T-cell (primary cell): Measurements from ENCODE around the gene TUBGCP3. TPM values are rescaled to one million over a fixed set of nuclear protein-coding genes. Genes with fewer than 3 reads are reported as not detected.

ENCODE experiments used
- ATAC-seq, 4 experiments: fragments of 200-7000 bp in 3 of 4; fragments of 150-1000 bp in 1 of 4; cut with Tn5 transposase; replicated peaks in 1 of 4; 1 replicate in 3 of 4; 2 replicates in 1 of 4; pipeline ENCODE4 v1.10.0; 2021; ENCODE audit warnings: moderate library complexity in 3 of 4, mild to moderate bottlenecking in 2 of 4, moderate number of reproducible peaks in 1 of 4
- CTCF ChIA-PET, 2 donors: fragments of 300-600 bp; sonication (Branson Sonifier 250); formaldehyde crosslinking; loops; one replicate each; lab custom pipeline; 2022; ENCODE audit warnings: antibody characterized with exemption in 2 of 2; lab: Charles Lee
- POLR2A ChIA-PET, 2 donors: fragments of 300-600 bp; sonication (Branson Sonifier 250); formaldehyde crosslinking; loops; one replicate each; lab custom pipeline; 2022; ENCODE audit warnings: antibody characterized with exemption in 2 of 2; lab: Charles Lee
- DNase-seq, 35 experiments: peaks; one replicate each; pipeline versions ENCODE4 v3.0.0 to v3.0.0-alpha.2; 2013 to 2023
- H3K27ac ChIP-seq: one replicate; pipeline ENCODE4 v1.5.1; 2013; ENCODE audit warnings: low read length
- H3K27me3 ChIP-seq, 2 experiments: replicated peaks in 1 of 2; 1 replicate in 1 of 2; 2 replicates in 1 of 2; pipeline versions ENCODE4 v1.6.1 to v1.7.0; 2013; ENCODE audit warnings: low read length in 1 of 2, mixed read lengths in 1 of 2; ENCODE audit not compliant: control insufficient read depth in 2 of 2, insufficient read depth in 2 of 2; ENCODE audit errors: extremely low read depth in 1 of 2
- H3K36me3 ChIP-seq, 2 donors: 1 replicate in 1 of 2; 2 replicates in 1 of 2; pipeline versions ENCODE4 v1.6.1 to v1.7.0; 2013; ENCODE audit warnings: low read length in 1 of 2; ENCODE audit not compliant: control insufficient read depth in 2 of 2, insufficient read depth in 1 of 2; ENCODE audit errors: extremely low read depth in 1 of 2
- H3K4me1 ChIP-seq, 2 experiments: 1 replicate in 1 of 2; 2 replicates in 1 of 2; pipeline versions ENCODE4 v1.6.1 to v1.7.0; 2013; ENCODE audit warnings: low read length in 2 of 2, mixed read lengths in 1 of 2; ENCODE audit not compliant: insufficient read depth in 2 of 2, control insufficient read depth in 1 of 2; ENCODE audit errors: extremely low read depth in 1 of 2
- H3K4me3 ChIP-seq, 2 donors: 1 replicate in 1 of 2; 2 replicates in 1 of 2; pipeline versions ENCODE4 v1.5.1 to v1.7.0; 2013; ENCODE audit warnings: mild to moderate bottlenecking in 2 of 2, low read length in 1 of 2, moderate library complexity in 1 of 2; ENCODE audit not compliant: control insufficient read depth in 1 of 2; ENCODE audit errors: extremely low read depth in 1 of 2
- H3K9me3 ChIP-seq: 2 replicates; pipeline ENCODE4 v1.7.0; 2013
- H3K27ac Mint-ChIP-seq, 2 donors: one replicate each; pipeline ENCODE4 v1.8.0; 2020 to 2021; ENCODE audit warnings: mild to moderate bottlenecking in 2 of 2, mixed read lengths in 2 of 2
- H3K27me3 Mint-ChIP-seq, 2 donors: one replicate each; pipeline ENCODE4 v1.8.0; 2021 to 2022; ENCODE audit warnings: mixed read lengths in 2 of 2
- H3K36me3 Mint-ChIP-seq: one replicate; pipeline ENCODE4 v1.8.0; 2021; ENCODE audit warnings: mixed read lengths
- H3K4me1 Mint-ChIP-seq, 3 donors: one replicate each; pipeline ENCODE4 v1.8.0; 2020 to 2022; ENCODE audit warnings: mixed read lengths in 3 of 3, mild to moderate bottlenecking in 1 of 3
- H3K4me3 Mint-ChIP-seq, 3 donors: one replicate each; pipeline ENCODE4 v1.8.0; 2020 to 2022; ENCODE audit warnings: mild to moderate bottlenecking in 3 of 3, mixed read lengths in 3 of 3, moderate library complexity in 3 of 3
- H3K9me3 Mint-ChIP-seq, 3 donors: one replicate each; pipeline ENCODE4 v1.8.0; 2020 to 2022; ENCODE audit warnings: mixed read lengths in 3 of 3
- WGBS: methylation state at CpG from one replicate; pipeline ENCODE4 v1.1.5; 2013; ENCODE audit warnings: missing lambda C conversion rate; ENCODE audit not compliant: insufficient coverage; 5-methylcytosine and 5-hydroxymethylcytosine counted together
- total RNA-seq, 35 experiments: library from RNA in 6 of 35; stranded (reverse) in 6 of 35; fragments of 120-200 nt in 1 of 35; gene quantifications; one replicate each; pipeline versions ENCODE4 v1.2.1 to v1.2.4 and lab custom pipeline; 2013 to 2026

Gene TUBGCP3
- total RNA-seq, 5 donors from 2014 or later (not counting 1 experiment from before 2014, with no cell fraction given): 36.2 to 47.2 (median 44.7) TPM

DNA sequence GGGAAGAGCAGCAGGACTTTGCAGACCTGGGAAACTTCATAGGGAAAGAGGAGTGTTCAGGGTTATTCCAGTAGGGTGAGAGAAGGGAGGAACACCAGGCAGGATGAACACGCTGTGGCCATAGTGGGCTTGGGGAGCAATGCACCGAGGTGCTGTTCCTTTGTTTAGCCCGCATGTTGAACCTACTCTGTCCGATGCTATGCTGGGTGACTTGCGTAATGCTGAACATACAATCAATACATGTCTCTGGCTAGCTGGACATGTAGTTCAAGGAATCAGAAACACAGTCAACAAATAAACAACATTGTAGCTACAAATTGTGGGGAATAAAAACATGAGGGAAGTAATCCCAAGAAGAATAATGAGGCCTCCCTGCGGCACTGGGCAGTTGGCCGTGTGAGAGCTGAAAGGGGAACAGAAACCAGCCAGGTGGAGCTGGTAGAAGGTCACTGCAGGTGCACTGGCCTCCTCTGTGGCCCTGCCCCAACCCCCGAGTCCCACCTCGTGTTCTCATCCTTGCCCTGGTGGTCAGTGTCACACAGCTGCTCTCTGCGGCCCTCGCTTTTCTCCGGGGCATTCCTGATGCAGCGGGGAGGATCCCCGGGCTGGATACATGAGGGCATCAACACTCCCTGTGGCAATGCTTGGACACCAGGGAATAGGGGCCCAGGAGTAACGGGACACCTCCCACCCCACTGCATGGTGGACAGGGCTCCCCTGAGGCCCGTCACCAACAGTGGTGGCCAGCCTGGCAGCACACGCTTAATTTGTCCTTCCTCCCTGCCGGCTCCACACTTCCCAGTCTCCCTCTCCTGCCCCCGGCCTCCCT lies 36.9 kb upstream of the TUBGCP3 start:
- ATAC-seq (no peak), DNase-seq (no peak)
- H3K27me3 Mint-ChIP-seq: peaks cover 7 to 25% of the 10 kb centered on the region in 2 donors
- no peaks in the 10 kb centered on the region for H3K4me1 ChIP-seq
- 82% methylated on average over 15 of the region's 19 CpGs for WGBS
- H3K4me1 Mint-ChIP-seq: no peaks in the 10 kb centered on the region
- POLR2A ChIA-PET: no interaction called here
- peaks cover 0 to 36% of the 10 kb centered on the region in 2 experiments for H3K27me3 ChIP-seq
- H3K4me3 Mint-ChIP-seq: no peak overlapping the region
- H3K27ac ChIP-seq: no peak overlapping the region
- no peaks in the 10 kb centered on the region for H3K9me3 ChIP-seq
- H3K36me3 ChIP-seq: no peaks in the 10 kb centered on the region
- no peak overlapping the region for H3K4me3 ChIP-seq
- H3K9me3 Mint-ChIP-seq: no peaks in the 10 kb centered on the region
- H3K36me3 Mint-ChIP-seq: no peaks in the 10 kb centered on the region
- no peak overlapping the region for H3K27ac Mint-ChIP-seq
- CTCF ChIA-PET: no interaction called here

DNA sequence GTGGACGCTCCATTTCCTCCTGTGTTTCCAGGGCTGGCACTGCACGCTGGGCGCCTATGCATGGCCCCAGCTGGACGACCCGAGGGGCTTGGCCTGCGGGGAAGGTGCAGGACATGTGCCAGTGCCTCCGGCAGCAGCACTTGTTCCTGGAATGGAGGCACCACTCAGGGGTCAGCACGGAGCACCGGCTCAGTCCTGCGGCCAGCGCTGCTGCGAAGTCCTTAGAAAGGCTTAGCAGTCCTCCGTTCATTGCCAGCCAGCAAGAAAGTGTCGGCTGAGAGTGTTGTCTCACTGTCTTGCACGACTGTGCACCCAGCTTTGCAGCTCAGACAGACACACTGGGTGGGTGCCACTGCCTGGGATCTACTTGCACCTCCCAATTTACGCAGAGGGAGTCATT lies 36.1 kb upstream of the TUBGCP3 start:
- DNase-seq (no peak), ATAC-seq (no peak)
- peaks cover 7 to 25% of the 10 kb centered on the region in 2 donors for H3K27me3 Mint-ChIP-seq
- CTCF ChIA-PET: no interaction called here
- H3K36me3 Mint-ChIP-seq: no peaks in the 10 kb centered on the region
- WGBS: 83% methylated on average over 16 of the region's 16 CpGs
- H3K9me3 Mint-ChIP-seq: no peaks in the 10 kb centered on the region
- no peaks in the 10 kb centered on the region for H3K9me3 ChIP-seq
- no peak overlapping the region for H3K27ac Mint-ChIP-seq
- no peak overlapping the region for H3K4me3 ChIP-seq
- POLR2A ChIA-PET: no interaction called here
- H3K4me1 ChIP-seq: no peaks in the 10 kb centered on the region
- no peaks in the 10 kb centered on the region for H3K4me1 Mint-ChIP-seq
- peaks cover 0 to 38% of the 10 kb centered on the region in 2 experiments for H3K27me3 ChIP-seq
- no peak overlapping the region for H3K27ac ChIP-seq
- H3K4me3 Mint-ChIP-seq: no peak overlapping the region
- H3K36me3 ChIP-seq: no peaks in the 10 kb centered on the region

DNA sequence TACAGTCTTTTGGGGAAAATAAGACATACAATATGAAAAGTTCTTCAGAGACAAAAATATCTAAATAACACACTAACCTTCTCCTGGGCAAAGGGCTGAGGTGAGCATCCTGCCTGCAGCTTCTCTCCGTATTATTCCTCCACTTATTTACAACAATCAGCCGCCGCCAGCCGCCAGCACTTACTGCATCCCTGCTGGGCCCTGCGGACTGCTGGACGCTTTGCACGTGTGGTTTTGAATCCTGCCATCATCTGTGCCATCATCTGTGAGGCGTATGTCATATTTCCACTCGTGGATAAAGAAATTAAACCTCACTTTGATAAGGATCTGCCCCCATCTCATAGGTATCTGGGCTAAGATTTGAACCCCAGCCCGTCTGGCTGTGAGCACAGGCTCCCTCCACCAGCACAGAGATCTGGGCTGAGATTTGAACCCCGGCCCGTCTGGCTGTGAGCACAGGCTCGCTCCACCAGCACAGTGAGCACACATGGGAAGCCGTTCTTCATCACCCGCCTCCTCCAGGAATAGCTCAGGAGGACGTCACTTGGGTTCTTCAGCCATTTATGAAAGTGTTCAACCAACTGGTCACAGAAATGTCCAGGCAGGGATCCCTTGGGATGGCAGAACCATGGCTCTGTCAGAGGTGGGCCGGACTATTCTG lies 35.2 kb upstream of the TUBGCP3 start:
- H3K4me3 Mint-ChIP-seq: no peak overlapping the region
- DNase-seq (no peak), ATAC-seq (no peak)
- no peaks in the 10 kb centered on the region for H3K36me3 Mint-ChIP-seq
- no peaks in the 10 kb centered on the region for H3K36me3 ChIP-seq
- H3K9me3 ChIP-seq: no peaks in the 10 kb centered on the region
- no peaks in the 10 kb centered on the region for H3K9me3 Mint-ChIP-seq
- H3K4me1 ChIP-seq: no peaks in the 10 kb centered on the region
- no peak overlapping the region for H3K4me3 ChIP-seq
- ChIA-PET CTCF (no interaction called here), POLR2A (no interaction called here)
- H3K4me1 Mint-ChIP-seq: no peaks in the 10 kb centered on the region
- H3K27ac ChIP-seq: no peak overlapping the region
- H3K27me3 Mint-ChIP-seq: peaks cover 7 to 25% of the 10 kb centered on the region in 2 donors
- 80% methylated on average over 14 of the region's 17 CpGs for WGBS
- peaks cover 0 to 42% of the 10 kb centered on the region in 2 experiments for H3K27me3 ChIP-seq
- H3K27ac Mint-ChIP-seq: peak overlapping the region in 1 of 2 donors; percentile 46

DNA sequence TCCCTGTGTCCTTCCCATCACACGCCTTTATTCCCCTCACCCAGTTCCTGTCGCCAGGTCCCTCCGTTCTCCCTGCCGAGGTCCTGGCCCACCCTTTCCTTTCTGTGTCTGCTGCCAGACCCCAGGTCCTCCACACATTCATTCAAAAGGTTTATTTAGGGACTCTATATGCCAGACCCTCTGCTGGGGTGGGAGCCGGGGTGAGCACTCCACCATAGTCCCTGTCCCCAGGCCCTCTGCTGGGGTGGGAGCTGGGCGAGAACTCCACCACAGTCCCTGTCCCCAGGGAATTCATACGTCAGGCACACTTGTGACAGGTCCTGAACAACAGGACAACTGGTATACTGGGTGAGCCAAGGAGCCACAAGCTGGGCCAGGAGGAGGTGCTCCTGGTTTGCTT lies 34.4 kb upstream of the TUBGCP3 start:
- no peak for ATAC-seq
- Mint-ChIP-seq H3K36me3 (no peaks in the 10 kb centered on the region), H3K4me1 (no peaks in the 10 kb centered on the region), H3K27ac (no peak overlapping the region), H3K9me3 (no peaks in the 10 kb centered on the region), H3K4me3 (no peak overlapping the region), H3K27me3 (peaks cover 7 to 23% of the 10 kb centered on the region in 2 donors)
- Histone ChIP-seq H3K4me3 (no peak overlapping the region), H3K9me3 (no peaks in the 10 kb centered on the region), H3K27ac (no peak overlapping the region), H3K27me3 (peaks cover 0 to 42% of the 10 kb centered on the region in 2 experiments), H3K36me3 (no peaks in the 10 kb centered on the region), H3K4me1 (no peaks in the 10 kb centered on the region)
- POLR2A ChIA-PET: no interaction called here
- CTCF ChIA-PET: no interaction called here
- no peak for DNase-seq
- 78% methylated on average over 6 of the region's 7 CpGs for whole genome bisulfite sequencing

DNA sequence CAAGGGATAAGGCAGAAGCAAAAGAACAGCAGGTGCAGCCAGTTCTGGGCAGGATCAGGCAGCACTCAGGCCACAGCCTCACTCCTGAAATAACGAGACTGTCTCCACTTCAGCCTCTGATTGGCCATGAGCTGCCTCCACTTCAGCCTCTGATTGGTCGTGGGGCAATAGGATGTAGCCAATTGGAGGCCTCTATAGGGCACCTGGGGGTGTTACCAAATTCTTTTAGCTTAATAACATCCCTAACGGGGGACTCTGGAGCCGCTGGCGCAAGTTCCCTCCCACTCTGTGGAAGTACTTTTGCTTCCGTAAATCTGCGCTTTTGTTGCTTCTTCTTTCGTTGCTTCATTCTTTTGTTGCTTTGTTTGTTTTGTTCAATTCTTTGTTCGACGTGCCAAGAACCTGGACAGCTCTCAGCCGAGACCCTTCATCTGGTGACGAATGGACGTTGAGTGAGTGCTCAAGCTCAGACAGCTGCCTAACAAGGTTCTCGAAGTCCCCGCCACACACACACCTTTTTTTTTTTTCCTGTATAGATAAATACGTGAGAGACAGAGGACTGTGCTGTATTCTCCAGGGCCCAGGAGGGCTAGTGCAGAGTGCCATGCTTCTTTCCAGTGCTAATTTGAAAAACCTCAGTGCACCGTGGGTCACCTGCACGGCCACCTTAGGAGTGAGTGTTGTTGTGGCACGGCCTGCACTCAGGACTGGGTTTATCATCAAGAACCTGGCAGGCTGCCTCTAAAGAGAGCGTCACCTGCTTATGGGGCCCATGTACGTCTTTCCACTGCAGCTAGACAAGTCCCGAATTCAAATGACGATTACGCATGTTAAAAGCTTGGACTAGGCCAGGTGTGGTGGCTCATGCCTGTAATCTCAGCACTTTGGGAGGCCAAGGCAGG lies 32.0 kb upstream of the TUBGCP3 start:
- no peak overlapping the region for H3K4me3 ChIP-seq
- POLR2A ChIA-PET: no interaction called here
- no peak overlapping the region for H3K27ac Mint-ChIP-seq
- no peak overlapping the region for H3K4me3 Mint-ChIP-seq
- H3K4me1 Mint-ChIP-seq: peaks cover 0 to 2% (median 0%) of the 10 kb centered on the region in 3 donors
- no peak for ATAC-seq
- no peaks in the 10 kb centered on the region for H3K9me3 ChIP-seq
- no peaks in the 10 kb centered on the region for H3K36me3 ChIP-seq
- H3K27me3 ChIP-seq: peaks cover 0 to 45% of the 10 kb centered on the region in 2 experiments
- peaks cover 10 to 23% of the 10 kb centered on the region in 2 donors for H3K27me3 Mint-ChIP-seq
- no peaks in the 10 kb centered on the region for H3K4me1 ChIP-seq
- 80% methylated on average over 15 of the region's 24 CpGs for WGBS
- no peaks in the 10 kb centered on the region for H3K36me3 Mint-ChIP-seq
- CTCF ChIA-PET: interaction anchor here in 1 of 2 donors (0.7 kb wide), 1 partner anchor 51 kb away, joined by 3 read pairs; no protein-coding TSS in a partner anchor
- no peak overlapping the region for H3K27ac ChIP-seq
- H3K9me3 Mint-ChIP-seq: no peaks in the 10 kb centered on the region
- no peak for DNase-seq

DNA sequence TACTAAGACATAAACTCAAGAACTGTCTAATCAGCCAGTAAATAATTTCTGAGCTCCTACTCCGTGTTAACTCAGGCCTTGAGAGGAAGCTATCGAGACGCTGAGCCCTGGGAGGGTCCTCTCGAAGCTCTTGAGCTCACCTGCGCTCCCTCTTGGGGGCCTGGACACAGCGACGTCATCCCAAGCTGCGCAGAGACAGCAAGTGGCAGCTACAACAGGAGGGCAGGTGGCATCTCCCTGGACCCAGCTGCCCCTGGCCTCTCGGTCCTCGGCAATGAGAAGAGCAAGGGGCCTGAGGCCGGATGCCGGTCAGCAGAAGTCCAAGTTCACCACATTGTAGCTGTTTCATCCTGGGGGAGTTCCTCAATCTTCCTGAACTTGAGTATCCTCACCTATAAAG lies 30.5 kb upstream of the TUBGCP3 start:
- Histone ChIP-seq H3K9me3 (no peaks in the 10 kb centered on the region), H3K36me3 (no peaks in the 10 kb centered on the region), H3K4me1 (no peaks in the 10 kb centered on the region), H3K27me3 (peaks cover 0 to 39% of the 10 kb centered on the region in 2 experiments), H3K27ac (no peak overlapping the region), H3K4me3 (no peak overlapping the region)
- DNase-seq (no peak), ATAC-seq (no peak)
- Mint-ChIP-seq H3K9me3 (no peaks in the 10 kb centered on the region), H3K27ac (no peak overlapping the region), H3K27me3 (peaks cover 15 to 21% of the 10 kb centered on the region in 2 donors), H3K4me1 (peaks cover 0 to 2% (median 0%) of the 10 kb centered on the region in 3 donors), H3K4me3 (no peak overlapping the region), H3K36me3 (no peaks in the 10 kb centered on the region)
- WGBS: 90% methylated on average over 12 of the region's 12 CpGs
- CTCF ChIA-PET: interaction anchor here in 1 of 2 donors (0.7 kb wide), 1 partner anchor 1452 kb away, joined by 3 read pairs; no protein-coding TSS in a partner anchor
- POLR2A ChIA-PET: no interaction called here
